Measurements from ENCODE around the gene CS. TPM values are rescaled to one million over a fixed set of nuclear protein-coding genes. Genes with fewer than 3 reads are reported as not detected.

The CS gene
- total RNA-seq, 1 experiment from 2014 or later = 257 TPM

DNA sequence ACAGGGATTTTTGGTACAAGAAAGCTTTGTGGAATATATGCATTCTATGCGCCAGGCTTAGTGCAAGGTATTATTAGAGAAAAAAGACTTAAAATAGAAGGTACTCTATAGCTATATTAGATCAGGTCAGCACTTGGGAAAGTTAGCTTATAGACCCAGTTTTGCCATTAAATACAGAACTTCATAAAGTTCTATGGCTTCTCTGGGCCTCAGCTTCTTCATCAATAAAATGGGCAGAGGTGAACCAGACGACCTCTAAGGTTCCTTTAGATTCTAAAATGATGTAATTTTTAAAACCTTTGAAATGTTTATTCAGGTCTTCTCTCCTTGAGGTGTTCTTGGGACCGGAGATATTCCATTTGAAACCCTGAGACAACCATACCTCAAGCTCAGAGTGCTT is 8.6 kb upstream of the CS start:
- DNase-seq (ENCODE audit: unreplicated experiment) = no peak
- ChIA-PET CTCF (no interaction called here), POLR2A (interaction anchor here (0.9 to 2.7 kb wide), 5 partner anchors 8 to 190 kb away, joined by 3 to 16 read pairs (median 4); partner anchors contain the start of genes CNPY2, CS and ZC3H10)
- TF ChIP-seq, protein P1, sequence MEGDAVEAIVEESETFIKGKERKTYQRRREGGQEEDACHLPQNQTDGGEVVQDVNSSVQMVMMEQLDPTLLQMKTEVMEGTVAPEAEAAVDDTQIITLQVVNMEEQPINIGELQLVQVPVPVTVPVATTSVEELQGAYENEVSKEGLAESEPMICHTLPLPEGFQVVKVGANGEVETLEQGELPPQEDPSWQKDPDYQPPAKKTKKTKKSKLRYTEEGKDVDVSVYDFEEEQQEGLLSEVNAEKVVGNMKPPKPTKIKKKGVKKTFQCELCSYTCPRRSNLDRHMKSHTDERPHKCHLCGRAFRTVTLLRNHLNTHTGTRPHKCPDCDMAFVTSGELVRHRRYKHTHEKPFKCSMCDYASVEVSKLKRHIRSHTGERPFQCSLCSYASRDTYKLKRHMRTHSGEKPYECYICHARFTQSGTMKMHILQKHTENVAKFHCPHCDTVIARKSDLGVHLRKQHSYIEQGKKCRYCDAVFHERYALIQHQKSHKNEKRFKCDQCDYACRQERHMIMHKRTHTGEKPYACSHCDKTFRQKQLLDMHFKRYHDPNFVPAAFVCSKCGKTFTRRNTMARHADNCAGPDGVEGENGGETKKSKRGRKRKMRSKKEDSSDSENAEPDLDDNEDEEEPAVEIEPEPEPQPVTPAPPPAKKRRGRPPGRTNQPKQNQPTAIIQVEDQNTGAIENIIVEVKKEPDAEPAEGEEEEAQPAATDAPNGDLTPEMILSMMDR (IDR thresholded peaks at IDR 0.05; ENCODE audit: unreplicated experiment) = no peak
- intact Hi-C loops (cut with micrococcal nuclease) = no loop called here
- no peak overlapping the region for H3K4me3 Mint-ChIP-seq (ENCODE audit: unreplicated experiment)
- no peaks in the 10 kb centered on the region for H3K27me3 Mint-ChIP-seq (ENCODE audit: insufficient read depth, unreplicated experiment)
- no TSS peak for BruUV-seq (replicated peaks)
- H3K9me3 Mint-ChIP-seq (ENCODE audit: unreplicated experiment) = no peaks in the 10 kb centered on the region
- no peaks in the 10 kb centered on the region for H3K4me1 Mint-ChIP-seq (ENCODE audit: insufficient read depth, unreplicated experiment)
- no peak overlapping the region for H3K27ac Mint-ChIP-seq (ENCODE audit: low read depth, unreplicated experiment)
- peaks cover 77% of the 10 kb centered on the region for H3K36me3 Mint-ChIP-seq (ENCODE audit: insufficient read depth, unreplicated experiment)

DNA sequence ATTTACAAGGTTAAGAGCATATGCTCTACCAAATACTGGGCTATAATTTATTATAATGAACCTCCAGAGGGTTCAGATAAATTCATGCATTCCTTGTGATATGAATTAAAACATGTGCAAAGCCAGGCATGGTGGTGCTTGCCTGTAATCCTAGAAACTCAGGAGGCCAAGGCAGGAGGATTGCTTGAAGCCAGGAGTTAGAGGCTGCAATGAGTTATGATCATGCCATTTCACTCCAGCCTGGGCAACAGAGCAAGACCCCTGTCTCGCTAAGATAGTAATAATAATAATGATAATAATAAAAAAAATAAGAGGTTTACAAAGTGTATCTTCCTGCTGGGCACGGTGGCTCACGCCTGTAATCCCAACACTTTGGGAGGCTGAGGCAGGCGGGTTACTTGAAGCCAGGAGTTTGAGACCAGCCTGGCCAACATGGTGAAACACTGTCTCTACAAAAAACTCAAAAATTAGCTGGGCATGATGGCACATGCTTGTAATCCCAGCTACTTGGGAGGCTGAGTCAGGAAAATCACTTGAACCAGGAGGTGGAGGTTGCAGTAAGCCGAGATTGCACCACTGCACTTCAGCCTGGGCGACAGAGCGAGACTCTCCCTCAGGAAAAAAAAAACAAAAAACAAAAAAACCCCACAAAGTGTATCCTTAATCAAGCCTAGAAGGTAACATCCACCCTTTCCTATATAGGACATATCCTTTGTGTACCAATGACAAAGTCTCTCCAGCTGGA is 7.3 kb upstream of the CS start:
- ChIA-PET CTCF (interaction anchor here (0.6 to 0.9 kb wide), 2 partner anchors 85 to 100 kb away, joined by 3 read pairs; partner anchors contain the start of gene RNF41), POLR2A (interaction anchor here (0.7 to 2.7 kb wide), 3 partner anchors 8 to 51 kb away, joined by 4 to 16 read pairs (median 13); partner anchors contain the start of genes CNPY2 and CS)
- intact Hi-C loops (cut with micrococcal nuclease) = no loop called here
- H3K36me3 Mint-ChIP-seq (ENCODE audit: insufficient read depth, unreplicated experiment) = peaks cover 73% of the 10 kb centered on the region
- H3K4me3 Mint-ChIP-seq (ENCODE audit: unreplicated experiment) = no peak overlapping the region
- H3K27me3 Mint-ChIP-seq (ENCODE audit: insufficient read depth, unreplicated experiment) = no peaks in the 10 kb centered on the region
- DNase-seq (ENCODE audit: unreplicated experiment) = no peak
- no TSS peak for BruUV-seq (replicated peaks)
- H3K27ac Mint-ChIP-seq (ENCODE audit: low read depth, unreplicated experiment) = no peak overlapping the region
- H3K4me1 Mint-ChIP-seq (ENCODE audit: insufficient read depth, unreplicated experiment) = peaks cover under 1% of the 10 kb centered on the region
- H3K9me3 Mint-ChIP-seq (ENCODE audit: unreplicated experiment) = no peaks in the 10 kb centered on the region
- TF ChIP-seq, protein P1 (IDR thresholded peaks at IDR 0.05; ENCODE audit: unreplicated experiment) = no peak

DNA sequence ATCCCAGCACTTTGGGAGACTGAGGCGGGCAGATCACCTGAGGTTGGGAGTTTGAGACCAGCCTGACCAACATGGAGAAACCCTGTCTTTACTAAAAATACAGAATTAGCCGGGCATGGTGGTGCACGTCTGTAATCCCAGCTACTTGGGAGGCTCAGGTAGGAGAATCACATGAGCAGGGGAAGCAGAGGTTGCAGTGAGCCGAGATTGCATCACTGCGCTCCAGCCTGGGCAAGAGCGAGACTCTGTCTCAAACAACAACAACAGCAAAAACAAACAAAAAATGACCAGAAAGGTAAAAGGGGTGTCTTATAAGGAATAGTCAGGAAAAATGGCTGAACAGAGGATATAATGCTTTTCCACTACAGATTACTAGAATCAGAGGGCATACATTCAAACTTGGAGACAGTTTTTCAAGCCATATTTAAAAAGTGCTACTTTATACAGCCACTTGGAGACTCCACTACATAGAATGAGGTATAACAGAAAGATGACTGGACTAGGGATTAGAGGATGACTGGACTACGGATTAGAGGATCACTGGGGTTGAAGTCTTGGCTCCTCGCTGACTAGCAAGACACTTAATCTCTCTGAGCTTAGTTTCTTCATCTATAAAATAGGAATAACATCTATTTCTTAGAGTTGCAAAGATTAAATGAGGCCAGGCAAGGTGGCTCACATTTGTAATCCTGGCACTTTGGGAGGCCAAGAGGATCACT is 4.9 kb upstream of the CS start:
- H3K4me3 Mint-ChIP-seq (ENCODE audit: unreplicated experiment) = no peak overlapping the region
- H3K36me3 Mint-ChIP-seq (ENCODE audit: insufficient read depth, unreplicated experiment) = peaks cover 66% of the 10 kb centered on the region
- intact Hi-C loops (cut with micrococcal nuclease) = no loop called here
- no peaks in the 10 kb centered on the region for H3K9me3 Mint-ChIP-seq (ENCODE audit: unreplicated experiment)
- CTCF ChIA-PET = interaction anchor here (0.6 to 1.0 kb wide), 6 partner anchors 25 to 159 kb away, joined by 3 to 7 read pairs (median 3); partner anchors contain the start of genes ANKRD52 and TIMELESS
- H3K27me3 Mint-ChIP-seq (ENCODE audit: insufficient read depth, unreplicated experiment) = no peaks in the 10 kb centered on the region
- DNase-seq (ENCODE audit: unreplicated experiment) = no peak
- peaks cover 19% of the 10 kb centered on the region for H3K4me1 Mint-ChIP-seq (ENCODE audit: insufficient read depth, unreplicated experiment)
- POLR2A ChIA-PET = interaction anchor here (1.2 kb wide), 2 partner anchors 9 to 83 kb away, joined by 3 read pairs; partner anchors contain the start of gene RNF41
- BruUV-seq (replicated peaks) = no TSS peak
- H3K27ac Mint-ChIP-seq (ENCODE audit: low read depth, unreplicated experiment) = no peak overlapping the region
- TF ChIP-seq, protein P1 (IDR thresholded peaks at IDR 0.05; ENCODE audit: unreplicated experiment) = no peak

GRCh38 chr12:56304276-56304675 is 4.1 kb upstream of the CS start:
- H3K4me3 Mint-ChIP-seq (ENCODE audit: unreplicated experiment) = no peak overlapping the region
- peaks cover 19% of the 10 kb centered on the region for H3K4me1 Mint-ChIP-seq (ENCODE audit: insufficient read depth, unreplicated experiment)
- no peaks in the 10 kb centered on the region for H3K9me3 Mint-ChIP-seq (ENCODE audit: unreplicated experiment)
- DNase-seq (ENCODE audit: unreplicated experiment) = no peak
- H3K36me3 Mint-ChIP-seq (ENCODE audit: insufficient read depth, unreplicated experiment) = peaks cover 66% of the 10 kb centered on the region
- ChIA-PET POLR2A (interaction anchor here (1.2 kb wide), 1 partner anchor 10 kb away, joined by 3 read pairs; no protein-coding TSS in a partner anchor), CTCF (interaction anchor here (0.6 to 1.0 kb wide), 3 partner anchors 26 to 160 kb away, joined by 3 to 6 read pairs (median 3); no protein-coding TSS in a partner anchor)
- H3K27ac Mint-ChIP-seq (ENCODE audit: low read depth, unreplicated experiment) = no peak overlapping the region
- BruUV-seq (replicated peaks) = no TSS peak
- TF ChIP-seq, protein P1 (IDR thresholded peaks at IDR 0.05; ENCODE audit: unreplicated experiment) = no peak
- H3K27me3 Mint-ChIP-seq (ENCODE audit: insufficient read depth, unreplicated experiment) = no peaks in the 10 kb centered on the region
- intact Hi-C loops (cut with micrococcal nuclease) = no loop called here

All from MCF 10A (cell line).